Heart left ventricle (tissue), 13 donors: ENCODE results near the gene RFNG.

Experiments used
- POLR2A ChIP-seq, 2 donors: fragments of 450-650 bp; IDR thresholded peaks; one replicate each; pipeline ENCODE4 v1.6.1; 2017; ENCODE audit warnings: antibody characterized with exemption in 2 of 2, mild to moderate bottlenecking in 2 of 2, moderate library complexity in 2 of 2
- TF ChIP-seq, protein P1 (sequence below), 12 donors: fragments of 200-600 bp; sonication (generic) in 4 of 12; IDR thresholded peaks; one replicate each; pipeline versions ENCODE4 v1.5.0 to v1.8.0; 2018 to 2022; ENCODE audit warnings: antibody characterized with exemption in 12 of 12, mild to moderate bottlenecking in 5 of 12
- donor health status: ischemic (EF 13 %, LVEDD 7.1; RV severe dilation, severe dysfunction).
- donor health status: DM: no; HTN: yes; CAD: no.
- donor health status: DM: no; HTN: no; CAD: no.
- donor health status: ischemic (EF 25% LVEDD 6.9; RV normal size, moderate dysfunction).
- donor health status: ischemic (EF 25% LVEDD 5.7; RV mildly dilated, moderate dysfunction).
- donor health status: ischemic (EF 35%, LVEDD 5.7; RV mildly dilated, moderate dysfunction).
- donor health status: nonischemic (EF 11% LVEDD 7.7; RV severe dilation, severe dysfunction).
- donor health status: DM: yes; HTN: yes; CAD: no.
- donor health status: PGD.
- donor health status: ischemic (EF 29% LVEDD 5.4; RV normal size, mild dysfunction).
- donor health status: nonischemic (EF 23%, LVEDD 6.1; RV moderate dilation, normal function).

DNA sequence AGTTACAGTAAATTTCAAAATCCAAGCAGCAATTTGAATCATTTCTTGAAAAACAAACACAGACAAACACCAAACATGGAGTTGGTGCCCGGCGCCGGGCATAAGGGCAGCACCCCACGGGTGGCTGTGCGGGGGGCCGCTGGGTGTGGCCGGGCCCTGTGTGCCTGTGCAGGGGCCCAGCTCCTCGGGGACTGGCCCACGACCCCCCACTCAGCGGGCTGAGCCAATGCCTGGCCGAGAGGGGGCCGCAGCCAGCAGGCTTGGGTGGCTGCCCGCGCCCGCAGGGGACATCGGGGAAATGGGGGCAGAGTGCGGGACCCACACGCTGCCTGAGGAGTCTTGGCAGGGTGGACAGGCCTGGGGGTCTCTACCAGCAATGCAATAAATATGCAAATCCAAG lies 26.8 kb upstream of the RFNG start:
- TF ChIP-seq, protein P1, sequence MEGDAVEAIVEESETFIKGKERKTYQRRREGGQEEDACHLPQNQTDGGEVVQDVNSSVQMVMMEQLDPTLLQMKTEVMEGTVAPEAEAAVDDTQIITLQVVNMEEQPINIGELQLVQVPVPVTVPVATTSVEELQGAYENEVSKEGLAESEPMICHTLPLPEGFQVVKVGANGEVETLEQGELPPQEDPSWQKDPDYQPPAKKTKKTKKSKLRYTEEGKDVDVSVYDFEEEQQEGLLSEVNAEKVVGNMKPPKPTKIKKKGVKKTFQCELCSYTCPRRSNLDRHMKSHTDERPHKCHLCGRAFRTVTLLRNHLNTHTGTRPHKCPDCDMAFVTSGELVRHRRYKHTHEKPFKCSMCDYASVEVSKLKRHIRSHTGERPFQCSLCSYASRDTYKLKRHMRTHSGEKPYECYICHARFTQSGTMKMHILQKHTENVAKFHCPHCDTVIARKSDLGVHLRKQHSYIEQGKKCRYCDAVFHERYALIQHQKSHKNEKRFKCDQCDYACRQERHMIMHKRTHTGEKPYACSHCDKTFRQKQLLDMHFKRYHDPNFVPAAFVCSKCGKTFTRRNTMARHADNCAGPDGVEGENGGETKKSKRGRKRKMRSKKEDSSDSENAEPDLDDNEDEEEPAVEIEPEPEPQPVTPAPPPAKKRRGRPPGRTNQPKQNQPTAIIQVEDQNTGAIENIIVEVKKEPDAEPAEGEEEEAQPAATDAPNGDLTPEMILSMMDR (IDR thresholded peaks at IDR 0.05), result no peak
- no peak for TF ChIP-seq POLR2A (IDR thresholded peaks at IDR 0.05)
